ENCODE results near the gene LRMDA. TPM values are rescaled to one million over a fixed set of nuclear protein-coding genes. Genes with fewer than 3 reads are reported as not detected.

The LRMDA gene
- total and polyA plus RNA-seq, 2 of the 8 experiments (the other 6 are each of a cell fraction or from before 2014, with no cell fraction given), result 0.86 to 2.8 TPM

DNA sequence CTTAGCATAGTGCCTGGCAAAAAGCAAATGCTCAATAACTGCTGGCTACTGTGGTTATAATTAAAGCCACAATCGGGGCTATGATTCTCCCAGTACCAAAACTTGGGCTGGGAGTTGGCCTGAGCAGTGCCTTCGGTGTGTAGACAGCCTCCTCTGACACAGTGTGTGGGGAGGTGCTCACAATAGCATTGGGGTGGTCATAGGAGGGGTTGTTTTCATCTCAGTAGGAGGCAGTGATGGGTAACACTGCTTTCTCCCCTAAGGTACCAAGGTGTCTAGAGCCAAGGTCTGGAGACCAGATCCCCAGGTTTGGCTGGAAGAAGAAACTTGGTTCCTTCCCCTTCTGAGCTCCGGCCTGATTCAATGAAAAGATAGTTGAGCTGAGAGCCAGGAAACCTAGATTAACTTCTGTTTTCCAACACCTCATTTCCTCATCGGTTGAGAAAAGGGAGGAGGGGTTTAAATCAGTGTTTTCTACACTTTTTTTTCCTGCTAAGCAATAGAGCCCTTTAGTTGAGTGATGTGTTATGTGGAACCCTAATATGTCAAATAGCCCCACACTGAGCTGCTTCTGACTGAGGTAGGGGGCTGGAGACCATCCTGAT lies 68.2 kb downstream of the LRMDA start:
- Histone ChIP-seq H2BK20ac (ENCODE audit: low read length) (no peak overlapping the region), H3K23me2 (ENCODE audit: low read depth, low read length) (no peaks in the 10 kb centered on the region), H2BK12ac (ENCODE audit: low read depth, low read length) (no peak overlapping the region), H3K36me3 (ENCODE audit: control insufficient read depth in 2 of 4, insufficient read depth in 4 of 4, low read length in 3 of 4) (no peaks in the 10 kb centered on the region), H3K56ac (replicated peaks; ENCODE audit: insufficient read length, low read depth, low read length) (no peak overlapping the region), H3K27ac (ENCODE audit: low read depth, low read length) (no peak overlapping the region), H4K8ac (ENCODE audit: extremely low read depth, insufficient read depth, low read length) (no peak overlapping the region), H3K4me3 (ENCODE audit: extremely low read depth in 1 of 4, insufficient read depth in 2 of 4, low read depth in 3 of 4, low read length in 4 of 4) (no peak overlapping the region), H2BK15ac (ENCODE audit: low read length) (no peak overlapping the region), H3K79me1 (ENCODE audit: low read depth, low read length) (no peaks in the 10 kb centered on the region), H3K4me1 (replicated peaks in 1 of 4; ENCODE audit: control insufficient read depth in 3 of 4, insufficient read depth in 4 of 4, low read length in 3 of 4) (no peaks in the 10 kb centered on the region), H3K79me2 (ENCODE audit: control insufficient read depth in 1 of 2, insufficient read depth in 2 of 2, low read length in 2 of 2) (no peaks in the 10 kb centered on the region), H3K27me3 (replicated peaks in 1 of 4; ENCODE audit: control insufficient read depth in 3 of 4, extremely low read depth in 1 of 4, insufficient read depth in 3 of 4, low read length in 3 of 4) (no peaks in the 10 kb centered on the region), H3K23ac (ENCODE audit: insufficient read length) (no peak overlapping the region), H3K14ac (ENCODE audit: insufficient read length) (no peak overlapping the region), H2BK5ac (ENCODE audit: low read depth, low read length) (no peak overlapping the region), H2BK120ac (replicated peaks; ENCODE audit: low read depth, low read length) (no peak overlapping the region), H4K5ac (ENCODE audit: insufficient read length, low read depth, low read length) (no peak overlapping the region), H3K4me2 (ENCODE audit: insufficient read depth in 1 of 2, low read depth in 2 of 2, low read length in 2 of 2) (no peak overlapping the region), H3K4ac (replicated peaks; ENCODE audit: insufficient read length, low read depth, low read length) (no peak overlapping the region), H3K9ac (replicated peaks in 1 of 4; ENCODE audit: extremely low read depth in 1 of 4, low read depth in 3 of 4, low read length in 3 of 4) (no peak overlapping the region), H3K9me3 (ENCODE audit: insufficient read depth in 2 of 2, low read depth in 1 of 2, low read length in 1 of 2) (no peaks in the 10 kb centered on the region), H2AK5ac (ENCODE audit: low read depth, low read length) (no peak overlapping the region), H4K91ac (replicated peaks; ENCODE audit: insufficient read length, low read length) (no peak overlapping the region), H3K18ac (ENCODE audit: extremely low read depth, low read length) (no peak overlapping the region), H4K20me1 (replicated peaks in 1 of 2; ENCODE audit: control insufficient read depth in 1 of 2, insufficient read depth in 2 of 2, low read length in 2 of 2) (no peaks in the 10 kb centered on the region), H2AFZ (ENCODE audit: low read length) (no peak overlapping the region)
- no peak for TF ChIP-seq JUND (IDR thresholded peaks at IDR 0.05; ENCODE audit: low read length)
- no peak for TF ChIP-seq SP1 (IDR thresholded peaks at IDR 0.05; ENCODE audit: low read depth, low read length)
- TF ChIP-seq CTBP2 (IDR thresholded peaks at IDR 0.05; ENCODE audit: borderline replicate concordance, insufficient read depth, insufficient read length, low read length), result no peak
- no peak for TF ChIP-seq CREB1 (IDR thresholded peaks at IDR 0.05)
- TF ChIP-seq BACH1 (IDR thresholded peaks at IDR 0.05; ENCODE audit: low read length), result no peak
- no peak for FAIRE-seq
- 84% methylated on average over 4 of the region's 4 CpGs; no CpG with 5 or more reads in 1 of the 2 experiments for WGBS, 2 experiments (ENCODE audit: extremely low coverage in 1 of 2, insufficient coverage in 1 of 2, insufficient read length in 1 of 2, insufficient replicate concordance in 2 of 2, low coverage in 1 of 2, low lambda C conversion rate in 2 of 2, missing lambda C conversion rate in 1 of 2)
- no peak for DNase-seq (ENCODE audit: low read depth in 1 of 2, low spot score in 2 of 2)
- POLR2A ChIA-PET (ENCODE audit: partially characterized antibody), result no interaction called here
- CTCF ChIA-PET (ENCODE audit: partially characterized antibody), result no interaction called here
